ENCODE results near the gene SYT13.

SYT13 gene

GRCh38 chr11:45287316-45287903 is 1.3 kb upstream of the SYT13 start:
- no peak for ATAC-seq
- TF ChIP-seq TOX (CRISPR knock-in tag; IDR thresholded peaks at IDR 0.05; ENCODE audit: borderline replicate concordance) (no peak), CSDC2 (CRISPR knock-in tag; IDR thresholded peaks at IDR 0.05) (no peak), ZC3H10 (CRISPR knock-in tag; IDR thresholded peaks at IDR 0.05) (no peak), ZNF565 (CRISPR knock-in tag; conservative IDR thresholded peaks at IDR 0.05; ENCODE audit: low read depth) (no peak), CREB5 (CRISPR knock-in tag; IDR thresholded peaks at IDR 0.05; ENCODE audit: low read depth) (no peak), ISL1 (CRISPR knock-in tag; IDR thresholded peaks at IDR 0.05) (no peak), OSR1 (CRISPR knock-in tag; IDR thresholded peaks at IDR 0.05) (no peak), BACH2 (CRISPR knock-in tag; IDR thresholded peaks at IDR 0.05; ENCODE audit: borderline replicate concordance) (no peak), GLIS3 (CRISPR knock-in tag; IDR thresholded peaks at IDR 0.05) (no peak), ZFP3 (CRISPR knock-in tag; IDR thresholded peaks at IDR 0.05) (no peak)

- TF ChIP-seq PPARA (CRISPR knock-in tag; IDR thresholded peaks at IDR 0.05; ENCODE audit: borderline replicate concordance) (no peak), ZNF8 (CRISPR knock-in tag; IDR thresholded peaks at IDR 0.05) (no peak), TCF4 (CRISPR knock-in tag; IDR thresholded peaks at IDR 0.05; ENCODE audit: borderline replicate concordance) (no peak), TSHZ2 (CRISPR knock-in tag; IDR thresholded peaks at IDR 0.05) (no peak), ZNF70 (CRISPR knock-in tag; IDR thresholded peaks at IDR 0.05) (no peak), ZFP30 (CRISPR knock-in tag; IDR thresholded peaks at IDR 0.05) (no peak), TOX (CRISPR knock-in tag; IDR thresholded peaks at IDR 0.05; ENCODE audit: borderline replicate concordance) (no peak), PATZ1 (CRISPR knock-in tag; IDR thresholded peaks at IDR 0.05; ENCODE audit: borderline replicate concordance) (no peak), CSRNP3 (CRISPR knock-in tag; IDR thresholded peaks at IDR 0.05) (no peak), GLIS3 (CRISPR knock-in tag; IDR thresholded peaks at IDR 0.05) (no peak), OSR1 (CRISPR knock-in tag; IDR thresholded peaks at IDR 0.05) (no peak), CREB5 (CRISPR knock-in tag; IDR thresholded peaks at IDR 0.05; ENCODE audit: low read depth) (no peak), ARNTL (CRISPR knock-in tag; IDR thresholded peaks at IDR 0.05; ENCODE audit: borderline replicate concordance, low read depth) (no peak), POU6F1 (CRISPR knock-in tag; IDR thresholded peaks at IDR 0.05; ENCODE audit: borderline replicate concordance, low read depth) (no peak), RARB (CRISPR knock-in tag; IDR thresholded peaks at IDR 0.05) (no peak), ZNF565 (CRISPR knock-in tag; conservative IDR thresholded peaks at IDR 0.05; ENCODE audit: low read depth) (no peak), CSDC2 (CRISPR knock-in tag; IDR thresholded peaks at IDR 0.05) (no peak), ISL1 (CRISPR knock-in tag; IDR thresholded peaks at IDR 0.05) (no peak)
- ATAC-seq: no peak
Measured at GRCh38 chr11:45285250-45285828, 802 bp downstream of the SYT13 start.

Measured in SK-N-SH treated with all-trans-retinoic acid at 6 μM for 48 hours (cell line).